Calu3 (cell line): ENCODE data around the gene NEXN. TPM values are rescaled to one million over a fixed set of nuclear protein-coding genes. Genes with fewer than 3 reads are reported as not detected.
"Not testable (repeated sequence)": the region's sequence is repeated elsewhere in the genome, so short reads cannot be mapped to it uniquely, and the experiment has no call there.

ENCODE experiments used
- BruUV-seq: library from RNA; stranded (reverse); fragments of 400-500 nt; replicated peaks from 2 replicates; lab custom pipeline; 2021; lab: Mats Ljungman, UMichigan
- CTCF ChIA-PET: fragments of 300-600 bp; sonication (Branson Sonifier 250); formaldehyde crosslinking; loops from one replicate; lab custom pipeline; 2022; ENCODE audit warnings: antibody characterized with exemption; lab: Charles Lee
- DNase-seq: peaks from one replicate; pipeline ENCODE4 v3.0.0; 2022
- H3K27ac Mint-ChIP-seq: one replicate; pipeline ENCODE4 v1.8.0; 2022; ENCODE audit warnings: mixed read lengths; ENCODE audit not compliant: unreplicated experiment
- H3K27me3 Mint-ChIP-seq: one replicate; pipeline ENCODE4 v1.8.0; 2022; ENCODE audit warnings: mixed read lengths; ENCODE audit not compliant: unreplicated experiment
- H3K36me3 Mint-ChIP-seq: one replicate; pipeline ENCODE4 v1.8.0; 2022; ENCODE audit warnings: mild to moderate bottlenecking, moderate library complexity, mixed read lengths; ENCODE audit not compliant: insufficient read depth, unreplicated experiment
- H3K4me1 Mint-ChIP-seq: one replicate; pipeline ENCODE4 v1.8.0; 2022; ENCODE audit warnings: mild to moderate bottlenecking, low read depth, mixed read lengths; ENCODE audit not compliant: unreplicated experiment
- H3K4me3 Mint-ChIP-seq: one replicate; pipeline ENCODE4 v1.8.0; 2022; ENCODE audit warnings: mild to moderate bottlenecking, low read depth, moderate library complexity, mixed read lengths; ENCODE audit not compliant: unreplicated experiment
- H3K9me3 Mint-ChIP-seq: one replicate; pipeline ENCODE4 v1.8.0; 2022; ENCODE audit warnings: low read depth, mixed read lengths; ENCODE audit not compliant: unreplicated experiment
- intact Hi-C: fragments of 100-400 bp; cut with micrococcal nuclease; formaldehyde crosslinking; loops from one replicate; pipeline ENCODE4 v1.10.0; 2022; ENCODE audit not compliant: unreplicated experiment
- total RNA-seq: library from RNA; stranded (reverse); gene quantifications from 2 replicates; pipeline ENCODE4 v1.2.3, GENCODE V29; 2022
- TF ChIP-seq, protein P1 (sequence below): fragments of 200-600 bp; IDR thresholded peaks from one replicate; pipeline ENCODE4 v1.8.0; 2022; ENCODE audit warnings: antibody characterized with exemption; ENCODE audit not compliant: unreplicated experiment

Gene NEXN
- total RNA-seq, 1 experiment from 2014 or later = 2.0 TPM

DNA sequence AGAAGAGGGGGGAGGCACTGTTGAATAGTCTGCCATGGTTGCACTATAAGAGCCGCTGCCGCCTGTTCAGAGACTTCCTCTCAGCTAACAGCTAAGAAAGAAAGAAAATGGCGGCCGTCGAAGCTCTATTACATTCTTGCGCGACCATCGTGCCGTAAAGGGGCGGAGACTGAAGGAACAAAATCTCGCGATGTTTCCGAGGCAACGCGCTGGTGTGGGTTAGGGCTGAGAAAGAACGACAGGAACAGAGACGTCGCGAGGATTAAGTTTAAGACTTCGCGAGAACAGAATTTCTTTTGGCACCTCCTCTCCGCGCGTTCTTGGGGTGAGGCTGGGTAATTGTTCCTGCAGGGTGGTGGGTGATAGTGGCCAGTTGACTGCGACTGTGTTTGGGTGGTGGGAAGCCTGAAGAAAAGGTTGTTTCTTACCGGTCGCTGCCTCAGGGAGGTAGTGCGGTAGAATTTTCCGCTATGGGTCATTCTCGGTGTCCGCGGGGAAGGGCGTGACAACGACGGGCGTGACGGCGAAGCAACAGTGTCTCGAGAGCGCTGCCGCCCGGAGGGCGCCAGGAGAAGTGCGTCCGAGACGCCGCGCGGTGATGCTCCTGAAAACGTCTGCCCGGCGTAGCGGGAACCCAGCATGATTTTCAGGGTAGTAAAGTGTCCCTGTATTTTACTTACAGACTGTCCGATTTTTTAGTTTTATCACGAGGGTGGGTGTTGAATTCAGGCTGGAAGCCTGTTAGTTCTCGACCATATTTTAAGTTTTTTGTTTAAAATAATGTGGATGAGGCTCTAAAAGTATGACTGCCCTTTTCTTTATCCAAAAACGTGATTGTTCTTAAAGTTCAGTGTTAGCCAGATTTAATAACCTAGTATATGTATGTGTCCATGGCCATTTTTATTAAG lies 90.8 kb downstream of the NEXN start, which contains the start of gene FUBP1:
Gene FUBP1 (minus strand): TSS at position 104 of the 908 bp plus-strand sequence. CDS start 68 bp downstream, at position 36.
- Mint-ChIP-seq H3K4me1 (peaks cover 31% of the 10 kb centered on the region), H3K27me3 (no peaks in the 10 kb centered on the region), H3K27ac (no peak within 1 kb of the TSS), H3K9me3 (no peaks in the 10 kb centered on the region), H3K36me3 (peaks cover 1% of the 10 kb centered on the region), H3K4me3 (no peak within 1 kb of the TSS)
- intact Hi-C loops = loop anchor here (1.0 to 10.0 kb wide), 4 partner anchors 25 to 224 kb away; partner anchors contain the start of genes DNAJB4, GIPC2 and USP33
- TSS peak; percentile 75 for BruUV-seq
- CTCF ChIA-PET = interaction anchor here (1.4 to 1.7 kb wide), 2 partner anchors 26 to 135 kb away, joined by 7 to 10 read pairs; partner anchors contain the start of gene DNAJB4
- TF ChIP-seq, protein P1, sequence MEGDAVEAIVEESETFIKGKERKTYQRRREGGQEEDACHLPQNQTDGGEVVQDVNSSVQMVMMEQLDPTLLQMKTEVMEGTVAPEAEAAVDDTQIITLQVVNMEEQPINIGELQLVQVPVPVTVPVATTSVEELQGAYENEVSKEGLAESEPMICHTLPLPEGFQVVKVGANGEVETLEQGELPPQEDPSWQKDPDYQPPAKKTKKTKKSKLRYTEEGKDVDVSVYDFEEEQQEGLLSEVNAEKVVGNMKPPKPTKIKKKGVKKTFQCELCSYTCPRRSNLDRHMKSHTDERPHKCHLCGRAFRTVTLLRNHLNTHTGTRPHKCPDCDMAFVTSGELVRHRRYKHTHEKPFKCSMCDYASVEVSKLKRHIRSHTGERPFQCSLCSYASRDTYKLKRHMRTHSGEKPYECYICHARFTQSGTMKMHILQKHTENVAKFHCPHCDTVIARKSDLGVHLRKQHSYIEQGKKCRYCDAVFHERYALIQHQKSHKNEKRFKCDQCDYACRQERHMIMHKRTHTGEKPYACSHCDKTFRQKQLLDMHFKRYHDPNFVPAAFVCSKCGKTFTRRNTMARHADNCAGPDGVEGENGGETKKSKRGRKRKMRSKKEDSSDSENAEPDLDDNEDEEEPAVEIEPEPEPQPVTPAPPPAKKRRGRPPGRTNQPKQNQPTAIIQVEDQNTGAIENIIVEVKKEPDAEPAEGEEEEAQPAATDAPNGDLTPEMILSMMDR = peak; percentile 77
- DNase-seq = peak; percentile 94

DNA sequence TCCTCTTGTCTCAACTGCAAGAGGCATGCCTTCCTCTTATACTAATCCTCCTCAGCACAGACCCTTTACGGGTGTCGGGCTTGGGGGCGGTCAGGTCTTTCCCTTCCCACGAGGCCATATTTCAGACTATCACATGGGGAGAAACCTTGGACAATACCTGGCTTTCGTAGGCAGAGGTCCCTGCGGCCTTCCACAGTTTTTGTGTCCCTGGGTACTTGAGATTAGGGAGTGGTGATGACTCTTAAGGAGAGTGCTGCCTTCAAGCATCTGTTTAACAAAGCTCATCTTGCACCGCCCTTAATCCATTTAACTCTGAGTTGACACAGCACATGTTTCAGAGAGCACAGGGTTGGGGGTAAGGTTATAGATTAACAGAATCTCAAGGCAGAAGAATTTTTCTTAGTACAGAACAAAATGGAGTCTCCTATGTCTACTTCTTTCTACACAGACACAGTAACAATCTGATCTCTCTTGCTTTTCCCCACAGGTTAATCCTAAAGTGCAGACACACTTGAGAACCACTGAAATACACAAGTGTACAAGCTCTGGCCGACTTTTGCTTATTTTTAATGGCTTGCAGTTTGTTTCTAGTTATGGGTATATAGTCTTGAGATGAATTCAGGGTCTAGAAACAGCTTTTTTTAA lies 95.0 kb downstream of the NEXN start:
- peak overlapping the region; percentile 39 for H3K4me3 Mint-ChIP-seq
- H3K4me1 Mint-ChIP-seq = peaks cover 17% of the 10 kb centered on the region
- BruUV-seq, H3K27me3 Mint-ChIP-seq, H3K9me3 Mint-ChIP-seq, H3K27ac Mint-ChIP-seq, intact Hi-C loops, H3K36me3 Mint-ChIP-seq, CTCF ChIA-PET, DNase-seq: not testable (repeated sequence)

GRCh38 chr1:77983997-77984355 lies 95.6 kb downstream of the NEXN start:
- TF ChIP-seq, protein P1 = no peak
- BruUV-seq = no TSS peak
- H3K9me3 Mint-ChIP-seq = no peaks in the 10 kb centered on the region
- CTCF ChIA-PET = no interaction called here
- DNase-seq = no peak
- H3K27ac Mint-ChIP-seq = no peak overlapping the region
- intact Hi-C loops = no loop called here
- peaks cover 5% of the 10 kb centered on the region for H3K36me3 Mint-ChIP-seq
- no peaks in the 10 kb centered on the region for H3K27me3 Mint-ChIP-seq
- peaks cover 17% of the 10 kb centered on the region for H3K4me1 Mint-ChIP-seq
- H3K4me3 Mint-ChIP-seq = no peak overlapping the region

DNA sequence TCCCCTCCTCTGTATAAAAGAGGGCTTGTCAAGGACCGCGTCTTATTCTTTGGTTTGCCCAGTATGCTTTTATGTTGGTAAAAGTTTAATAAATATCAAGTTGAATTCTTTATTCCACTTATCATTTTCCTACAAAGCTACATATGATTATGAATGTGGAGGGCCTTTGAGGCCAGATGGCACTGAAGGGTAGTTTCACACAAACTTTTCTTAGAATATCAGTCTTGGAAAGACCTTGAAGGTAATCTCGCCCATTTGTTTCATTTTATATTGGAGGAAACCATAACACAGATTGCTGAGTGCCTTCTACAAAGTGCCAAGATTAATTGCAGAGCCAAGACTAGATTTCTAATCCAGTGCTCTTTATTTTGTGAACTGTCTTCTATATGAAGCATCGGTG lies 96.2 kb downstream of the NEXN start:
- Mint-ChIP-seq H3K27ac (no peak overlapping the region), H3K4me3 (no peak overlapping the region), H3K9me3 (no peaks in the 10 kb centered on the region), H3K4me1 (peaks cover 21% of the 10 kb centered on the region), H3K36me3 (peaks cover 5% of the 10 kb centered on the region), H3K27me3 (no peaks in the 10 kb centered on the region)
- no peak for DNase-seq
- CTCF ChIA-PET = no interaction called here
- no TSS peak for BruUV-seq
- TF ChIP-seq, protein P1 = no peak
- intact Hi-C loops = no loop called here
